NCI-H1694 treated with DMSO at 0.1 percent for 48 hours (cell line): Measurements from ENCODE around the gene ELF2.
"Not testable (repeated sequence)": the region's sequence is repeated elsewhere in the genome, so short reads cannot be mapped to it uniquely, and the experiment has no call there.

Experiments used
- DNase-seq: peaks from one replicate; lab custom pipeline; 2025; lab: John Stamatoyannopoulos, UW

Gene ELF2

GRCh38 chr4:139177049-139177868, at the start of gene ELF2:
TSS of gene ELF2 (minus strand) at chr4:139177218. CDS start at chr4:139137701, 39,517 bp downstream.
- DNase-seq = peak; percentile 55

DNA sequence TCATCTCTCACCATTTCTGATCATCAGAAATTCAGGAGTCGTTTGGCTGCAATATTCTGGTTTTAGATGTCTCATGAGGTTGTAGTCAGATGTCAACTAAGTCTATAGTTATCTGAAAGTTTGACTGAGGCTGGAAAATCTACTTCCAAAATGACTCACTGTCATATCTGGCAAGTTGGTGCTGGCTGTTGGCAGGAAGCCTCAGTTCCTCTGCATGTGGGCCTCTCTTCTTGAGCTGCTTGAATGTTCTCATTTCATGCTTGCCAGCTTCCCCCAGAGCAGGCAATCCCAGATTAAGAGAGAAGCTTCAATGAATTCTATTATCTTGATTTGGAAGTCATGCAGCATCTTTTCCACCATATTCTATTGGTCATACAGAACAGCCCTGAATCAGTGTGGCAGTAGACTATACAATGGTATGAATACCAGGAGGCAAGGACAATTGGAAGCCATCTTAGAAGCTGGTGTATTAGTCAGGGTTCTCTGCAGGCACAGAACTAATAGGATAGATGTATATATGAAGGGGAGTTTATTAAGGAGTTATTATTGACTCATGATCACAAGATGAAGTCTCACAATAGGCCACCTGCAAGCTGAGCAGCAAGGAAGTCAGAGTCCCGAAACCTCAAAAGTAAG, 46.8 kb upstream of the ELF2 start:
- no peak for DNase-seq

DNA sequence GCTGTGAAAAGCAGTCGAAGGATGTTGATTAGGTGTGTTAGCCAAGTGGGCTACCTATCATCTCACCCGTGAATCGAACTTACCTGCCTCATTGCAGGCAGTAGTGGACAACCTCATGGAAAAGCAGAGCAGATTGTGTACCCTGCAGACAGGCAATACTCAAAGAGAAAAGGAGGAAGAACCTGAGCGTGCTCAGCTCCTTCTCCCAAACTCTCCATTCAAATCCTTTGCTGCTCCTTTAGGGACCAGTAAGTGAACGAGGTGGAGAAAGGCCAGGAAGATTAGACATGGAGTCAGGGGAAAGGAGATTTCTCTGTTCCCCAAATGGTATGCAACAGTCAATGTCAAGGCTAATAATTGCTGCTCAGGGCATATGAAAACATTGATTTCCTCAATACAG, 45.2 kb upstream of the ELF2 start:
- DNase-seq = no peak

DNA sequence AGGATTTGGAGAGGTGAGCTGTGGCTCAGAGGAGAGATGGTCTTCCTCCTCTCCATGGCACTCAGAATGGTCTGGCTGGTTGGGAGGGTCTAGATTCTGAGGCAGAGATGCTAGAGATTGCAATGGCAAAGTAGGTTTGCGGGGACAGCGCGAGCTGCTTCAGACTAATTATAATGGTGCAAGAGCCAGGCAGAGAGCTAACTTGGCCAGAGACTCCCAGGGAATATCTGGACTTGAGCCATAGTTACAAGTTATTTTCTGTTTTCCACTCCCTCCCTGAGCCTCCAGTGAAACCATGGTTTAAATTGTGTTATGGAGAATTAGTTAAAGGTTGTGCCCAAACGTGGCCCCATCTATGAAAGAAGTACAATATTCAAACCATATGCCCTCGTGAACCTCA, 44.7 kb upstream of the ELF2 start:
- no peak for DNase-seq

- DNase-seq = no peak
These were observed 42.5 kb upstream of the ELF2 start for GRCh38 chr4:139219450-139220055.

DNA sequence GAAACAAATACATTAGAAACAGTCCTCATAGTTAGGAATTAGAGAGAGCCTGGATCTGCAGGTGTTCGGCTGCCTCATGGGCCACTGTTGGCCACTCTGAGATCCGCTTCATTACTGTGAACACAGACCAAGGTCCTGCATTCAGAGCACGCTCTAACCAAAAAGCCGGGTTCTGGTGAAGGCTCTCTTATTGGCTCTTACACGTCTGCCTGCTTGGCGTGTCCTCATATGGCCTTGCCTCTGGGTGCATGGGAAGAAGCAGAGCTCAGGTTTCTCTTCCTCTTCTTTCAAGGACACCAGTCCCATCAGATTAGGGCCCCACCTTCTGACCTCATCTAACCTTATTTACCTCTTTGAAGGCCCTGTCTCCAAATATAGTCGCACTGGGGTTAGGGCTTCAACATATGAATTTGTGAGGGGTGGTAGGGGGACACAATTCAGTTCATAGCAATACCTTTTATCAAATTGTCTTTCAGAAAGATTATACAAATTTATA, 37.1 kb upstream of the ELF2 start:
- peak; percentile 4 for DNase-seq

- DNase-seq = not testable (repeated sequence)
These were observed 36.6 kb upstream of the ELF2 start for GRCh38 chr4:139213633-139214032.

- no peak for DNase-seq
These were observed 35.9 kb upstream of the ELF2 start for GRCh38 chr4:139212900-139213299.

- no peak for DNase-seq
These were observed 33.5 kb upstream of the ELF2 start for GRCh38 chr4:139210486-139210885.

GRCh38 chr4:139209470-139210063, 32.5 kb upstream of the ELF2 start:
- no peak for DNase-seq

- peak; percentile 17 for DNase-seq
These were observed 31.5 kb upstream of the ELF2 start for GRCh38 chr4:139208404-139208945.

DNA sequence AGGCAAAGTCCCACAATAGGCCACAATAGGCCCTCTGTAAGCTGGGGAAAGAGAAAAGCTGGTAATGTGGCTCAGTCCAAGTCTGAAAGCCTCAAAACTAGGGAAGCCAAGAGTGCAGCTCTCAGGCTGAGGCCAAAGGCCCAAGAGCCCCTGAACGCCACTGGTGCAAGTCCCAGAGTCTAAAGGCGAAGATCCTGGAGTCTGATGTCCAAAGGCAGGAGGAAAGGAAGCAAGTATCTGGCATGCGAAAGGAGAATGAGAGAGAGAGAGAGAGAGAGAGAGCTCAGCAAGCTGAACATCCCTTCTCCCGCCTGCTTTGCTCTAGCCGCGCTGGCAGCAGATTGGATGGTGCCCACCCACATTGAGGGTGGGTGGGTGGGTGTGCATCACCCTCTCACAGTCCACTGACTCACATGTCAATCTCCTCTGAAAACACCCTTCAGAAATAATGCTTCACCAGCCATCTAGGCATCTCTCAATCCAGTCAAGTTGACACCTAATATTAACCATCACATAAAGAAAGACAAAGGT, 30.9 kb upstream of the ELF2 start:
- no peak for DNase-seq

DNA sequence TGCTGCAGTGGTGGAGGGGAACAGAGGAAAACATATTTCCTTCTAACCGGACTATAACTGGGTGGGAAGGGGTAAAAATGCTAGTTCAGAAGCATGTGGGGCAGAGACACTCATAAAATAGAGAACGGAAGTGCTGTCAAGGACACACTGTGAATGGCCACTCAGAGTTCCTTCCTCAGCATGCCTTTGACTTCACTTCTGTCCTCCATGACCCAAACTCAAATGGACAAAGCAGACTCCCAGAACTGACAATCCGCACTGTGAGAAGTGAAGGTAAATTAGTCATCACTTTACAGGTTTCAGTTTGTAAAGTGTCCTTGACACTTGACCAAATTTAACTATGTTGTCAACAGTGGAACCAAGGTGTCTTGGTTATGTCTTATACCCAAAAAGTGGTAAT, 30.2 kb upstream of the ELF2 start:
- no peak for DNase-seq

GRCh38 chr4:139202991-139203390, 26.0 kb upstream of the ELF2 start:
- no peak for DNase-seq

DNA sequence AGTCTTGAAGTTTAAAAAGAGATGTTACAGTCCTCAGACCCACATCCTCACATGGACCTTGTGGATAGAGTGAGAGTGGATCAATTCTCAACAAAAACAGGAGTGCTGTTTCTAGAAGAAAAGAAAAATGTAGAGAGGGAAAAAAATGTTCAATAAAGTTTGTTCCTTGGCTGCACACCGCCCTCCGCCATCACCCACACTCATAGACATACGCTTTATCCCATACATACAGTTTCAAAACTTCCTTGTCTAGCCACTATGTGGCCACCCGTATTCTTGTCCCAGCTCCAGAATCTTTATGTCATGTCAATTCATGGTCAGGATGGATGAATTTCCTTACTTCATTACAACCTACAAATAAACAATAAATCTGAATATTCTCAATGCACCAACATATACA, 23.5 kb upstream of the ELF2 start:
- no peak for DNase-seq

DNA sequence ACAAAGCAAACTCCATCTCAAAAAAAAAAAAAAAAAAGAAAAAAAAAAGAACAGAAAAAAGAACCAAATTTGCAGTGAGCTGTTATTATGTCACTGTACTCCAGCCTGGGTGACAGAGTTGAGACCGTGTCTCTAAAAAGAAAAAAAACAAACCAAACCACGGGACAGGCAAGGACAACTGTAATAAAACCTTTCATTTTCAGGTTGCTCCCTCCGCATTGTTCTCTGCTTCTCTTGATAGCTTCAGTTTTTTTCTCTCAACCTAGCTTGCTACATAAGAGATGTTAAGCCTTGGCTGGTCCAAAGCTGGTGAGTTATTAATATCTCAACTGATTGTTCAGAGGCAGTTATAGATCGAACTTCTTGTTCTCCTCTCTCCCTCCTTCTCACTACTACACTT, 23.1 kb upstream of the ELF2 start:
- DNase-seq = no peak

- DNase-seq = not testable (repeated sequence)
These were observed 20.2 kb upstream of the ELF2 start for GRCh38 chr4:139197214-139197613.

DNA sequence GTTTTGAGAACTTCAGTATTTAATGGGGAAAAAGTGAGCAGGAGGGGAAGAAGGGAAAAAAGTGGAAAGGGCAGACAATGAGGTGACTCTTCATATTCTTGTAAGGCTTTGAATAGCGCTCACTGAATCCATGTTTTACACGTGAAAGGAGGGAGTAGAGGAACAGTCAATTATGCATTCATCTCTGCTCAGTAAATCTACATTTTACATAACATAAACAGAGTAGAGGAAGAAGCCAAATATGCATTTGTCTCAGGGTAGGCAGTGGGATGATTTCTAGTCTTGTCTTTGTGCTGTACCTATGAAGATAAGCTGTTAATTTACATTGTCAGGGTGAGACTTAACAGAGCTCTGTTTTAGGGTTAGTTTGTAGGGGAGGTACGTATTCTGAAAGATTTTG, 19.4 kb upstream of the ELF2 start:
- DNase-seq = no peak

- no peak for DNase-seq
These were observed 14.4 kb upstream of the ELF2 start for GRCh38 chr4:139191373-139191772.

DNA sequence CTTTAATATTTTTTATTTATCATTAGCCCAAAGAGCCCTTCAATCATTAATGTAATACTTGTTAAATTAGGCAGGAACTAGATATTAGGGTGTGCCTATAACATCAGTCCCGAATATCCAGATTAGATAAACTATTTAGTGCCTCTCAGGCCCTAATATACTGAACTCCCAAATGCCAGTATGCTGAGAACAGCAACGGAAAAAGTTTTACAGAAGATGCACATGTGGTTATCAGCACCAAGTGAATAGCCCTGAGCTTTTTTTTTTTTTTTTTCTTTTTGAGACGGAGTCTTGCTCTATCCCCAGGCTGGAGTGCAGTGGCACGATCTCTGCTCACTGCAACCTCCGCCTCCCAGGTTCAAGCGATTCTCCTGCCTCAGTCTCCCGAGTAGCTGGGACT, 13.0 kb upstream of the ELF2 start:
- no peak for DNase-seq

GRCh38 chr4:139189417-139189749, 12.4 kb upstream of the ELF2 start:
- DNase-seq = no peak
